GM19468 (cell line): ENCODE results near the gene BCAR3.

Experiments used
- ATAC-seq: cut with Tn5 transposase; IDR thresholded peaks from one replicate; pipeline ENCODE4 v1.9.1; 2021; ENCODE audit warnings: mild to moderate bottlenecking, moderate library complexity, moderate number of reproducible peaks; ENCODE audit not compliant: unreplicated experiment; ENCODE audit errors: extremely low read depth

Gene BCAR3

DNA sequence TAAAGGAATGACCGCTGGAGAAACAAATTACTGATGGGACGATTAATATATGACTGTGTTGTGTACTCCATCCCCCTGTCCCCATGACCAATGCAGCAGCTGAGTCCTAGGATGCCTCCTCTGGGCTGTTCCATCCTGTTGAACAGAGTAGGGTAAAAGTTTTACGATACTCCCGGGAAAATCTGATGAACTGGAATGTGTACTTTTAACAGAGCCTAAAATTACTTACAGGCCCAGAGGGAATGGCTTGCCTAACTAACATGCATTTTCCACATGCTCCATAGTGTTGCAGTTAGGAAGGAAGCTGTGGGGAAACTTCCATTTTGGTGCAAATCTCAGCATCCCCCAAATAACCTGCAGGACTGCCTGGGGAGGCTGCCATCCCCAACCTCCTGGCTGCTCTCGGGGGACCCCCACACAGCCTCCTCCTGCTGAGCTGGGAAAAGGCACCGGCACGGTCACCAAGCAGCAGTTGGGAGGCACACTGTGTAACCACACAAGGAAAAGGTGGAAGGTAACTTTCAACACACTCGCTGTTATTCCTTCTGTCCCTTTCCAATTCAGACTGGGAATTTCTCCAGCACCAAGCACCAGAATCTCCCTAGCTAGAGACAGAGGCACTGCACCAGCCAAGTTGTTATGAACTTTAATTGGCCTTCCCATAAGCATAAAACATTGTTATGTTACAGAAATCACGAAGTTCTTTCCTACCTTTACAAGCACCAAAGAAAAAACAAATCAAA lies 97.2 kb downstream of the BCAR3 start:
- ATAC-seq, result no peak

DNA sequence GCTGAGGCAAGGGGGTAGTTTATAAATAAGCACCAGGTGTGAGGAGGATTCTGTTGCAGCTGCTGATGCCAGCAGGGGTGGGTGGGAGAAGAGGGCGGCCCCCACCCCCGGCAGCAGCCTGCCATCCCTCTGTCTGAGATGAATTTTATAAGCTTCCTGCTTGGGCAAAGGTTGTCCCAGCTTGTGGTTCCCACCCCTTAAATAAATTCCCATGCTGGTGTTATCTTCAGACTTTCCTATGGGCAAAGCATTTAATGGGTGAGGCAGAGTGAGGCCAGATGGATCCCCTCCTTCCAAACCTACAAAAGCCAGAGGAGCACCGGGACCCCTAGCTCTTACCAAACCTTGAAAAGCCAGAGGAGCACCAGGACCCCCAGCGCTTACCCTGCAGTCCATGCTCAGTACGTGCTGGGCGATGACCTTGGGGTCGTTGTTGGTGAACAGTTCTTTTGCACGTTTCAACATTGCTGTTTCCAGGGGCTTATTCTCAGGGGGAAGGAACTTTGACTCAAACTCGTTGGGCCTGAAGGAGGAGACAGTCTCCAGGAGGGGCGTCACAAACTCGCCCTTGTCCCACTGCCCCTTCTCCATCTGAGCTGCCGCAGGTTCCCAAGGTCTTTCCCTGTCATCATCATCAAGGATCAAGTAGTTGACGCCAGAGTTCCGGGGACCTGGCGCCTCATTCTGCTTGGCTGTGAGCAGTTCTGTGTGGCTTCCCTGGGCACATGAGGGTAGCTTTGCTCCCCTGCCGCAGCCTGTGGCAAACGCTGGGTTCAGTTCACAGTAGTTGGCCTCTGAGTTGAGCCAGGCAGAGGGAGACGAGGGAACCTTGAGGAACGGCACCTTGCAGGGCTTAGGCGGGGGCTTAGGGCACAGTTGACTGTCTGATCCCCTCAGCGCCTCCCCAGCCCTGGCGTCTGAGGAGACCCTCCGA lies 99.5 kb downstream of the BCAR3 start:
- no peak for ATAC-seq

- no peak for ATAC-seq
These were observed 101.7 kb downstream of the BCAR3 start for GRCh38 chr1:93579891-93580290.

DNA sequence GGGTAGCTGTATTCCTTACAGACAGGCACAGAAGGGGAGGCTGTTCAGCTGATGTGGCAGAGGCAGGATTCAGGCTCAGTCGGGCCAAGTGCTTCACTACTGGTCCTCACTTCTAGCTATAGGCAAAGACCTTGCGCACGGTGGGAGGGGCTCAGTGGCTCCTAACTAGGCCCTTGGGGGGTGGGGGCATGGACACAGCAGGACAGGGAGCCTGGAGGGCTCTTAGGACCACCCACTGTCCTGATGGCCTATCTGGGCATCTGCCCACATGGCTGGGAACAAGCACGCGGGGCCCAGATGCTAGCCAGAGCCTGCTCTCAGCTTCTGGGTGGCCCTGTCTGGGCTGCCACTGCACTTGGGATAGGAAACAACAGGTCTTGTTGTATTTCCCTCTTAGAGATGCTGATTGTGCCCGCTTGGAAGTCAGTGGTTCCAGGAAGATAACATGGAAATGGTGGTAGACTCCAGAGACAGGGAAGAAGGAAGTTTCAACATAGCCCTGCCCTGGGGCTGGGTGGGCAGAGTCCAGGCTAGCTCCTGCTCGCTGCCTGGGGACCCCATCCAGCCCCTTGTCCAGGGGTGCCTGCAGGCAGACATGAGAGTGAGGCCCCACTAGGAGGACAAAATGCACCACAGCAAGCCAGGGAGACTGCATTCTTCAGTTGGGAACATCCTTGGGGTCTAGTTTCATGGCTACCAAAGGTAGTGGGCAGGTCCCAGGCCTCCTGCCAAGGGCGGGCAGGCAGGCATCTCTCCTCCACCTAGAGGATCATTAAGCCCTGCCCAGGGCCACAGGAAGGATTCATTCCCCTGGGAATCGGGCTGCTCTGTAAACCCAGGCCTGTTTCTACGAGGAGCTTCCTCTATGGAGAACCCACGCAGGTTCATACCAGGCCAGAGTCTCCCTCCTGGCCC lies 102.5 kb downstream of the BCAR3 start:
- no peak for ATAC-seq

- no peak for ATAC-seq
These were observed 103.2 kb downstream of the BCAR3 start for GRCh38 chr1:93578433-93578830.

- ATAC-seq, result no peak
These were observed 103.9 kb downstream of the BCAR3 start for GRCh38 chr1:93577536-93578432.

GRCh38 chr1:93576746-93577145 lies 104.9 kb downstream of the BCAR3 start:
- ATAC-seq, result no peak

GRCh38 chr1:93576346-93576745 lies 105.3 kb downstream of the BCAR3 start:
- no peak for ATAC-seq

DNA sequence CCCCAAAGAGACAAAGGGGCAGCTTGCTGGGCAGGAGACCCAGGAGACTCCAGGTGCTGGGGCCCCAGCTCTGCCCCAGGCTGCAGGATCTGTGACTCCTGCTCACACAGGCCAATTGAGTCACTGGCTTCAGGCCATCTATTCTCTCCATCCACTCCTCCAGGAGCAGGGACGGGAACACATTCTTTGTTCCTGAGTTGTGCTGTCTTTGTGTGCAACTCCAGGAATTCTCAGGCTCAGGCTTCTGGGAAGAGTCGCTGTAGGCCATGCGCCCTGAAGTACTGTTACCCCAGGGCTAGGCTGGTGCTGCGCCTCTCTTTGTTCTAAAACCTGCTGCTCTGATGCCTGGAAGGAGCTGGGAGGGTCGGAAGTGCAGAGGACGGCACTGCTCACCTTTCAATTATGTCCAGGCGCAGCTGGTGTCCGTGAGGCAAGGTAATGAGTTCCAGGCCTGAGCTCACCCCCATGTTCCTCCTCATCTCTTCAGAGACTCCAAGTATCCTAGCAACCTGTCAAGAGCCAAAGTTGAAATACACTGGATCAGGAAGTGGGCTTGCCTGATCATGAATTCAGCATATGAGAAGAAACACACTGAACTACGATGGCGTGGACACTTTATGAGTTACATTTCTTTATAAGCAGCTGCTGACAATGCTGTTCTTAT lies 105.9 kb downstream of the BCAR3 start:
- ATAC-seq, result no peak

- no peak for ATAC-seq
These were observed 106.6 kb downstream of the BCAR3 start for GRCh38 chr1:93574991-93575390.

DNA sequence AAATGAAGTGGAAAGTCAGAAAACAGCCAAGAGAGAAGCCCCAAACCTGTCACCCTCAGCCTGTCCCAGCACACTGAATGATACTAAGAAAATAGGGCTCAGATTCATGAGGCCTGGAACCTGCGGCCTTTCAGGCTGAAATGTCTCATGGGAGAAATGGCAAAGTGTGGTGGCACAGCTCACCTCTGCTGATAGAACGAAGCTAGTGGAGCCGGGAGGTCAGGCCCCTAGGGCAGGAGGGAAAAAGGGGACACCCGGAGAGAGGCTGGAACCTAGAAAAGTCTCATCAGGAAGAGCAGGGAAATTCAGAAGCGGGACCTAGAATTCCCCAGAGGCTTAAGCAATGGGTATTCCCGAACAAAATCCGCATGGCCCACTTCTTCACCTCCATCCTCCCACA lies 107.1 kb downstream of the BCAR3 start:
- no peak for ATAC-seq

GRCh38 chr1:93573940-93574469 lies 107.6 kb downstream of the BCAR3 start:
- no peak for ATAC-seq

DNA sequence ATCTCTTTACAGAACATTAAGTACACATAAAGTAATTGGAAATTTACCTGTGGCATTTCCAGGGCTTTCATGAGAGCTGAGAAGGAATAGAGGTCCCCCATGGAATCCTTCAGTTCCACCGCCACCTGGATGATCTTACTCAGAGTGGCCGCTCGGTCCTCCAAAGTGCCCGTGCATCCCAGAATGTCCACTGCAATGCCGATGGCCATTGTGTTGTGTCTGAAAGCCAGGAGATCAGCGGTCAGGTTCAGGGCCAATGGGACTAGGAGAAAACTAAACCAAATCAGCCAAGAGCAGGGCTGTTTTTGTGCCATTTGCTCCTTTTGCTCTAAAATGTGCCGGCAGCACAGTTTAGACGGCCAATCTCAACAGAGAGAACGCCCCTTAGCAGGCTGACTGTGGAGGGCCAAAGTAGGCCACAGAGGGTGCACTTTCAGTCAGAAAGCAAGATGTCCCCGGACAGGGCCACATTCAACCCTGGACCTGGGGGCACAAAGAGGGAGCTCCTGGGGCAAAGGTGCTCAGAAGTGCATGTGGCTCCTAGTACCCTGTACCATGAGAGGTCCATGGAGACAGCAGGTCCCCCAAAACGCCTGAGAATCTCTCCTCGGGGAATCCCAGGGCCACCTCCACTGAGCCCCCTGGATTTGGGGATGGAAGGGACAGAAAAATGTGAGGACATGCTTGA lies 109.9 kb downstream of the BCAR3 start:
- ATAC-seq, result no peak

DNA sequence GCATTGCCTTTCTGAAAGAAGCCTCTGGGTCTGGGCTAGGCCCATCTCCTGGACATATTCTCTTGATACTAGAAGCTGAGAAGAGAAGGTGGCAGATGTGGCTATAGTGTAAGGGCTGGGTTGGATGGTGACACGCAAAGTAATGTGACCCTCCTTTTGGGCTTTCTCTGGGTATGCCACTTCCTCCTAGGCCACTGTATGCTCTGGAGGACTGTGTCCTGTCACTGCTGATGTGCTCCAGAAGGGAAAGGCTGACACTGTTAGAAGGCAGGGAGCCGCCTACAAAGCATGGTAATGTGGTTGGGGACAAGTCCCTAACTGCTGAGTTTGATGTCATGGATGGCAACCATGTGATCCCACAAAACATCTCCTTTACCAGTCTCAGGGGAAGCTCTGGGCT lies 112.1 kb downstream of the BCAR3 start:
- ATAC-seq, result no peak

GRCh38 chr1:93567255-93567918 lies 114.2 kb downstream of the BCAR3 start:
- ATAC-seq, result no peak

GRCh38 chr1:93566227-93566626 lies 115.4 kb downstream of the BCAR3 start:
- ATAC-seq, result no peak

DNA sequence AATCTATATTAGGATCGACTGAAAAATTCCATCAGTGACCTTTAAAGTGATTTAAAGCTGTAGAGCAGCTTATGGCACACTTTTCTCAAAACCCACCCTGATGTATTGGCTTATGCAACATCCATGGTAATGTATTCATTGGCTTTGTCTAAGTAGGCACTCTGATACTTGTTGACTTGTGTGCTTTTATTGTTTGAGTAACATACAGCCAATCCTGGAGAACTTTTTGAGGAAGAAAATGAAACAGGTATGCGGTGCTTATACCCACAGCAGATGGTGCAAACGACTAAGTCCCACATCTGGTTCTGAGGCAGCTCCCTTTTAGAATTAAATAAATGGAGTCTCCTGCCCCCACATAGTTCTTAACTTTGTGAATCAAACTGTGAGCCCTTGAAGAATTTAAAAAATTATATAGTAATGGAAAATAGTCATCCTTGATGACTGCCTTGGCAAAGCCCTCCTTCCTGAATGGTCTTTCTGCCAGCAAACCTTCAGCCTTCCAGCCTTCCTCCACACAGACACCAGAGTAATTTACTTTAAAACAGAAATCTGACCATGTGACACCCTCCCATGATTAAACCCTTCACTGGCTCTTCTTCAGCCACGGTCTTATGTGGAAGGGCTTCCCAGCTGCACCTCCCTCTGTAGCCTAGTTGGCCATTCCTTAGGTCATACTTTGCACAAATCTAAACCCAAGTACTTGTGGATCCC lies 116.0 kb downstream of the BCAR3 start:
- ATAC-seq, result no peak
